ENCODE measurements around the gene DIP2A. TPM values are rescaled to one million over a fixed set of nuclear protein-coding genes. Genes with fewer than 3 reads are reported as not detected.

The DIP2A gene
- total and polyA plus RNA-seq, 2 of the 13 experiments (the other 11 are each of a cell fraction or from before 2014, with no cell fraction given): 18.5 to 37.6 TPM

- POLR2A ChIA-PET: interaction anchor here (0.6 to 2.9 kb wide), 11 partner anchors 10 to 304 kb away, joined by 3 to 14 read pairs (median 5); partner anchors contain the start of gene PRMT2
- intact Hi-C loops (cut with micrococcal nuclease; ENCODE audit: unreplicated experiment) (no loop called here), in situ Hi-C loops (cut with HindIII; ENCODE audit: extremely low pct_ligation_motif_present, low pct_unique_long_range_greater_than_20kb) (no loop called here)
- ATAC-seq (peak; percentile 48), FAIRE-seq (no peak), DNase-seq (ENCODE audit: low spot score) (peak; percentile 21)
- under 1% methylated on average over 20 of the region's 30 CpGs for WGBS (ENCODE audit: low lambda C conversion rate)
- Histone ChIP-seq H3K79me2 (ENCODE audit: insufficient read depth, low read length) (peaks cover 42% of the 10 kb centered on the region), H4K20me1 (ENCODE audit: insufficient read depth, low read length) (no peaks in the 10 kb centered on the region), H3K27ac (ENCODE audit: extremely low read length, insufficient read depth, low read length) (peak overlapping the region; percentile 94), H2AFZ (ENCODE audit: low read length) (no peak overlapping the region), H3K27me3 (ENCODE audit: control insufficient read depth in 1 of 2, insufficient read depth in 2 of 2, low read length in 2 of 2) (no peaks in the 10 kb centered on the region; a peak in 1 of 5 replicates), H3K4me1 (ENCODE audit: insufficient read depth, low read length) (peaks cover 54% of the 10 kb centered on the region), H3K4me2 (ENCODE audit: low read depth, low read length) (peak overlapping the region; percentile 99), H3K9ac (ENCODE audit: insufficient read depth, low read depth, low read length) (peak overlapping the region; percentile 93), H3K4me3 (replicated peaks in 1 of 3; ENCODE audit: insufficient read depth in 1 of 3, low read depth in 2 of 3, low read length in 3 of 3) (peak overlapping the region; percentile 71 to 85 (median 81)), H3K36me3 (replicated peaks in 1 of 2; ENCODE audit: control insufficient read depth in 1 of 2, insufficient read depth in 2 of 2, low read length in 2 of 2) (peaks cover 4% of the 10 kb centered on the region in 2 experiments; a peak in 2 of 5 replicates), H3K9me3 (ENCODE audit: low read length) (no peaks in the 10 kb centered on the region)
- CTCF ChIA-PET (ENCODE audit: low intra/inter-chr PET ratio, low total read pairs): no interaction called here
- TSS peak; percentile 59 for BruUV-seq (replicated peaks)
- TF ChIP-seq SMAD1 (CRISPR knock-in tag; IDR thresholded peaks at IDR 0.05; ENCODE audit: borderline replicate concordance, low read depth) (no peak), ETV5 (CRISPR knock-in tag; IDR thresholded peaks at IDR 0.05; ENCODE audit: borderline replicate concordance) (no peak), YEATS4 (CRISPR knock-in tag; IDR thresholded peaks at IDR 0.05; ENCODE audit: borderline replicate concordance) (no peak), TRIM24 (CRISPR knock-in tag; IDR thresholded peaks at IDR 0.05) (no peak), ARID3A (IDR thresholded peaks at IDR 0.05; ENCODE audit: low read depth, low read length) (no peak), GRHL1 (CRISPR knock-in tag; conservative IDR thresholded peaks at IDR 0.05) (no peak), IKZF4 (CRISPR knock-in tag; IDR thresholded peaks at IDR 0.05; ENCODE audit: borderline replicate concordance, low read depth, not compliant biosample characterization) (no peak), BRCA1 (CRISPR knock-in tag; IDR thresholded peaks at IDR 0.05) (no peak), ELK4 (CRISPR knock-in tag; IDR thresholded peaks at IDR 0.05; ENCODE audit: borderline replicate concordance) (0 out of 2 replicates have a peak, but pooled peaks have one; percentile 49), ATF7-NPFF (CRISPR knock-in tag; IDR thresholded peaks at IDR 0.05; ENCODE audit: low read depth) (no peak), SETDB1 (CRISPR knock-in tag; IDR thresholded peaks at IDR 0.05; ENCODE audit: borderline replicate concordance) (no peak), ZNF709 (CRISPR knock-in tag; IDR thresholded peaks at IDR 0.05) (0 out of 2 replicates have a peak, but pooled peaks have one; percentile 47), ZBTB8A (CRISPR knock-in tag; IDR thresholded peaks at IDR 0.05; ENCODE audit: borderline replicate concordance, low read depth) (no peak), MEF2D (CRISPR knock-in tag; IDR thresholded peaks at IDR 0.05) (no peak), PHB2 (IDR thresholded peaks at IDR 0.05; ENCODE audit: partially characterized antibody) (no peak), ZNF180 (CRISPR knock-in tag; IDR thresholded peaks at IDR 0.05; ENCODE audit: borderline replicate concordance, low read depth) (no peak), FOXK2 (IDR thresholded peaks at IDR 0.05) (no peak), ZNF292 (CRISPR knock-in tag; IDR thresholded peaks at IDR 0.05; ENCODE audit: borderline replicate concordance, low read depth) (no peak)
- TF ChIP-seq, protein P1, sequence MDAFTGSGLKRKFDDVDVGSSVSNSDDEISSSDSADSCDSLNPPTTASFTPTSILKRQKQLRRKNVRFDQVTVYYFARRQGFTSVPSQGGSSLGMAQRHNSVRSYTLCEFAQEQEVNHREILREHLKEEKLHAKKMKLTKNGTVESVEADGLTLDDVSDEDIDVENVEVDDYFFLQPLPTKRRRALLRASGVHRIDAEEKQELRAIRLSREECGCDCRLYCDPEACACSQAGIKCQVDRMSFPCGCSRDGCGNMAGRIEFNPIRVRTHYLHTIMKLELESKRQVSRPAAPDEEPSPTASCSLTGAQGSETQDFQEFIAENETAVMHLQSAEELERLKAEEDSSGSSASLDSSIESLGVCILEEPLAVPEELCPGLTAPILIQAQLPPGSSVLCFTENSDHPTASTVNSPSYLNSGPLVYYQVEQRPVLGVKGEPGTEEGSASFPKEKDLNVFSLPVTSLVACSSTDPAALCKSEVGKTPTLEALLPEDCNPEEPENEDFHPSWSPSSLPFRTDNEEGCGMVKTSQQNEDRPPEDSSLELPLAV (CRISPR knock-in tag; conservative IDR thresholded peaks at IDR 0.05; ENCODE audit: low read depth): no peak
Measured at GRCh38 chr21:46457801-46458314, 833 bp upstream of the DIP2A start.

Measured in HepG2 (cell line).